UCSD-AML1 (cell line): Measurements from ENCODE around the gene SLC2A5.

ENCODE experiments used
- DNase-seq: peaks from one replicate; lab custom pipeline; 2025; ENCODE audit not compliant: unreplicated experiment; lab: John Stamatoyannopoulos, UW

Gene SLC2A5

DNA sequence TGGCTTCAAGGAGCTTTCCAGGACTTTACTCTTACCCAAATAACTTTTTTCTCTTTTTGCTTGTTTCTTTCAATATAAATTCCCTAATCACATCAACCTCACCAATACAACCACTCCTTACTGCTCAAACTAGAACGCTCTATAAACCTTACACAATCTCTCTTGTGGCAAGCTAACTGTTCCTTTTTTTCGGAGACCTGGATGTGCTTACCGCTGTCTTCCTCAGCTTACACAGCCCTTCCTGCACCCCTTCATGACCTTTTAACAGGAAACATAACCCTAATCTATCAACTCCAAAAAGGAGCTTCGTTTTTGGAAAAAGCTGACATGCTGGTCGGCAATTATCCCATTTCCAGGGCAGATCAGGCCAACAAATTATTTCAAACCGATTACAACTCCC, 24.1 kb upstream of the SLC2A5 start:
- DNase-seq = no peak

DNA sequence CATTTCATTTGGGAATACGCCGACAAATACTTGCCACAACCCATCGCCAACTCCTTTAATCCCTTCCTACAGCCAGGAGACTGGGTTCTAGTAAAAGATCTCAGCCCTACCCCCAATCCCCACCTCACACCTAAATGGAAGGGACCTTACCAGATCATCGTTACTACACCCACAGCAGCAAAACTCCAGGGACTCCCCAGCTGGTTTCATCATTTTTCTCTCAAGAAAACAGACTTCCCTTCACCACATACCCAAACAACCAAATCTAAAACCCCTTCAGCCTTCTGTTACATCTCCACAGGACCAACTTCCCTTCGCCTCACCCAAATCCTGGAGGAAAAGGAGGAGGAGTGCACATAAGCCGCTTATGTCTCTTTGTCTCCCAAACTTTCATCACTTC, 23.7 kb upstream of the SLC2A5 start:
- no peak for DNase-seq

DNA sequence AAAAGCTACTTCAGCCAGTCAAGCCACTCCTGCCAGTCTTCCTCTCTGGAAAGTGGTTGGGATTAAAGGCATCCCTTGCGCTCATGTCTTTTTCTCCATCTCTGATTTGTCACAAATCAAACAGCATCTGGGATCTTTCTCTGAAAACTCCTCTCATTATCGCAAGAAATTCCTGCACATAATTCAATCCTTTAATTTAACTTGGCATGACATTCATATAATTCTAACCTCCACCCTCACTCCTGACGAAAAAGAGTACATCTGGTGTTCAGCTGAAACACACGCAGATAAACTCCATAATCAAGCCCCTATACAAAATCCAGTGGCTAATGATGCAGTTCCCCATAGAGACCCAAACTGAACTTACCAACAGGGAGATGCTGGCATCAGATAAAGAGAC, 19.4 kb upstream of the SLC2A5 start:
- no peak for DNase-seq

DNA sequence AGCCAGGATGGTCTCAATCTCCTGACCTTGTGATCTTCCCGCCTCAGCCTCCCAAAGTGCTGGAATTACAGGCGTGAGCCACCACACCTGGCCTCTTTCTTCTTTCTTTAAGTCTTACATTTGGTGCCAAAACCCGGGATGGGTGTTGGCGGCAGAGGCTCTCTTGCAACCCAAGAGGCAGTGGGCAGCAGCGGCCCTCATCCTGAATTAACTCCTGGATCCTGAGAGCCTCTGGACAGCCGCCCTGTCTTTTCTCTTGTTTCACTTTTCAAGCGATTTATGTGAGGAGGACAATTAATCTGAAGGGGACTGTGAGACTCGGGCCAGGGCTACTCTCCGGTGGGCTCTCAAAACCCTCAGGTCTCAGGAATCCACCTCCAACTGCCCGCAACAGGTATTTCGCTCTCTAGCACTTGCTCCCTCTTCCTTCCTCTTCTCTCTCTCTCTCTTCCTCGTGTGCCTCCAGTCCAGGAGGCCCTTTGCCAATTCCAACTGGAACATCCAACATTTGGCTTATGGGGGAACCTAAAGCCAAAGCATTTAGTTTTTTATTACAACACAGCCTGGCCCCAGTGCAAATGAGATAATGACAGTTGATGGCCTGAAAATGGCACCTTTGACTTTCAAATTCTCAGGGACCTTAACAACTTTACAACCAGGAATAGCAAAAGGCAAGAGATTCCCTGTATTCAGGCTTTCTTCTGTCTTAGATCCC, 18.1 kb upstream of the SLC2A5 start:
- no peak for DNase-seq

DNA sequence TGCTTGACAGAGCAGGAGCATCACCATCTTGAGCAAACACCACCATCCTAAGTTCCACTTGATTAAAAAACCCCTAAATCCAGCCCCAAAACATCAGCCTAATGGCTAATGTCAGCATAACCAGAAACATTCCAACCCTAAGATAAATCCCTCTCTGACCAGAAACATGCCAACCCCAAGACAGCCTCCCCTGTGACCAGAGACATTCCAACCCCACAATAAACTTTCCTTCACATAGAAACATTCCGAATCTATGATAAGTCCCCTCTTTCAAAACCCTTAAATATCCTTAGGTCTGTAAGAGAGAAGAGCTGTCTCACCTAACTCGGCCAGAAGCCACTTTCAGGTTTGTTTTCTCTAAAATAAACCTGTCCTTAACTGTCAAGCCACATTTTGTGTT, 17.4 kb upstream of the SLC2A5 start:
- DNase-seq = no peak

DNA sequence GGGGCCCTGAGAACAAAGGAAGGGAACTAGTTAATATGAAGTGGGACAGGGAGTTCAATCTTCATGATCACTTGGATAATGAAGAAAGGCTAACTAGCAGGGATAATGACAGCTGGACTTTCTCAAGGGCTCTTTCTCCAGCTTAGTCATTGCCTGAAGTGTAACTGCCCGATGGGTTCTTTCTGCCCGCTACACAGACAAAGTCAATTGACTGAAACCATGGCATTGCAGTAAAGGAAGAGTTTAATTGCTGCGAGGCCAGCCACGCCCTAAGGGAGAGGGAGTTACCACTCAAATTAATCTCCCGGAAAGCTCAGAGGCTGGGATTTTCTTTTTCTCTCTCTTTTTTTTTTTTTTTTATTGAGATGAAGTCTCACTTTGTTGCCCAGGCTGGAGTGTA, 16.6 kb upstream of the SLC2A5 start:
- no peak for DNase-seq

DNA sequence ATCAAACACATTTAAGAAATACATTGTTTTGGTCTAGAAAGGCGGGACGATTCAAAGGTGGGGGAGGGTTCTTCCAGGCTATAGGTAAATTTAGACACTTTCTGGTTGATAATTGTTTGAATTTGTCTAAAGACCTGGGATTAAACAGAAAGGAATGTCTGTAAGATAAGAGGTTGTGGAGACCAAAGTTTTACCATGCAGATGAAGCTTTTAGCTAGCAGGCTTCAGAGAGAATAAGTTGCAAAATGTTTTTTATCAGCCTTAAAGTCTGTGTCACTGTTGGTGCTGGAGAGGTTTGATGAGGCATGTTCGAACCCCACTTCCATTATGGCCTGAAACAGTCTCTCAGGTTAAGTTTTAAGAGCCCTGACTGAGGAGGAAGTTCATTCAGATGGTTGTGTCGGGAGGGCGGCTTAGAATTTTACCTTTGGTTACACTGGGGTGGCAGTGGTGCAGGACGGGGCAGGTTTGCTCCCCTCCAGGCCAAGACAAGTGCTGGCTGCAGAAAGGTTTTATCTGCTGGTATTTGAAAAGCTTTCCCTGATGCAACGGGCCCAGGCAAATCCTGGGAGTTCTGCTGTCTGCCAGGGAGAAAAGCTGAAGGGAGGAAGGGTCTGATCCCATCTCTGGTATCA, 16.0 kb upstream of the SLC2A5 start:
- no peak for DNase-seq

DNA sequence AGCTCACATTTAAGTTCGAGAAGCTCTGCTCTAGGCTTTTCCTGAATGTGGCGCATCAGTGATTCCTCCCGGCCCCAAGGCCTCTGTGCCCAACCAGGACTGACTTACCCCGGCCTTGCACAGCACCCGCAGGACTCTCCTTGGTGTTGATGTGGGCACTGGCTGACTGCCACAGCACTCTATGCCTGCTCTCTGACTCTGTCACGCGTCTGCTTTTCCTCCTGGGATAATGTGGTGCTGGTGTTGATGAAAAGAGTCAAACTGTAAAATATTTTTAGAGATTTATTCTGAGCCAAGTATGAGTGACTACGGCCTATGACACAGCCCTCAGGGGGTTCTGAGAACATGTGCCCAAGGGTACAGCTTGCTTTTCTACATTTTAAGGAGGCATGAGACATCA, 15.5 kb upstream of the SLC2A5 start:
- no peak for DNase-seq

DNA sequence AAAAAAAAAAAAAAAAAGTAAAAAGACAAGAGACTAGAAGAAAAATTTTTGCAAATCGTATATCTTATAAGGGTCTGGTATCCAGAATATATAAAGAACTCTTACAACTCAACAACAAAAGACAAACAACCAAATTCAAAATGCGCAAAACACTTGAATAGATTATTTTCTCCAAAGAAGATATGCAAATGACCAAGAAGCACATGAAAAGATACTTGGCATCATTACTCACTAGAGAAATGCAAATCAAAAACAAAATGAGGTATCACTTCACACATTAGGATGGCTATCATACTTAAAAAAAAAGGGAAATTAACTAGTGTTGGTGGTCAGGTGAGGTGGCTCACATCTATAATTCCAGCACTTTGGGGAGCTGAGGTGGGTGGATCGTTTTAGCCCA, 12.0 kb upstream of the SLC2A5 start:
- no peak for DNase-seq

DNA sequence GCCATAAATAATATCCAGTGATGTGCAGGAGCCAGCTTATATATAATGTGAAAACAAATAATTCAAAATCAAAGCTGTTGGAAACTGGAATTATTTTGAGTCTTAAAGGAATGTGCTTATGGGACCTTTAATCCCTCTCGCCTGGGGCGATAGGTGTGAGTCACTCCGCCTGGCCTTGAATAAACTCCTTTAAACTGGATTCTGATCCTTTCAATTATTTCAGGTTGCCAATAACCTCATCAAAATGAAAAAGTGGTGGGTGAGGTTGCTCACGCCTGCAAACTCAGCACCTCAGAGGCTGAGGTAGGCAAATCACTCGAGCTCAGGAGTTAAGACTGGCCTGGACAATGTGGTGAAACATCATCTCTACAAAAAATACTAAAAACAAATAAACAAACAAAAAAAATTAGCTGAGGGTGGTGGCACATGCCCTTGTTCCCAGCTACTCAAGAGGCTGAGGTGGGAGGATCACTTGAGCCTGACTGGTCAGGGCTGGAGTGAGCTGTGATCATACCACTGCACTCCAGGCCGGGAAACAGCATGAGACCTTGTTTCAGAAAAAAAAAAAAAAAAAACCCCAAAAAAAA, 11.4 kb upstream of the SLC2A5 start:
- DNase-seq = no peak

DNA sequence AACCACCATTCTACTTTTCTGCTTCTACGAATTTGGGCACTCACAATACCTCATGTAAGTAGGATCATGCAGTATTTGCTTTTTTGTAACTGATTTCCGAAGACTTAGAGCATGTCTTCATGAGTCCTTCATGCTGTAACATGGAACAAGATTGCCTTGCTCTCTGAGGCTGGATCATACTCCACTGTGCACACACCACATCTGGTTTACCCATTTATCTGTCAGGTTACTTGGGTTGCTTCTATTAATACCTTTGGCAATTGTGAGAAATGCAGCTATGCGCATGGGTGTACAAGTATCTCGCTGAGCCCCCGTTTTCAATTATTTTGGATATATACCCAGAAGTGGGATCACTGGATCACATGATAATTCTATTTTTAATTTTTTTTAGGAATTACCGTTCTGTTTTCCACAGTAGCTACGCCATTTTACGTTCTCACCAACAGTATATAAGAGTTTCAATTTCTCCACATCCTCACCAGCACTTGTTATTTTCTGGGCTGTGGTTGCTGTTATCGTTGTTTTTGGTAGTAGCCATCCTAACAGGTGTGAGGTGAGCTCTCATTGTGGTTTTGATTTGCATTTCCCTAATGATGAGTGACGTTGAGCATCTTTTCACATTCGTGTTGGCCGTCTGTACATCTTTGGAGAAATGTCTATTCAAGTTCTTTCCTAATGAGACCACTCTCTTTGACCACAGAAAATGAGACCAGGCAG, 10.7 kb upstream of the SLC2A5 start:
- no peak for DNase-seq

DNA sequence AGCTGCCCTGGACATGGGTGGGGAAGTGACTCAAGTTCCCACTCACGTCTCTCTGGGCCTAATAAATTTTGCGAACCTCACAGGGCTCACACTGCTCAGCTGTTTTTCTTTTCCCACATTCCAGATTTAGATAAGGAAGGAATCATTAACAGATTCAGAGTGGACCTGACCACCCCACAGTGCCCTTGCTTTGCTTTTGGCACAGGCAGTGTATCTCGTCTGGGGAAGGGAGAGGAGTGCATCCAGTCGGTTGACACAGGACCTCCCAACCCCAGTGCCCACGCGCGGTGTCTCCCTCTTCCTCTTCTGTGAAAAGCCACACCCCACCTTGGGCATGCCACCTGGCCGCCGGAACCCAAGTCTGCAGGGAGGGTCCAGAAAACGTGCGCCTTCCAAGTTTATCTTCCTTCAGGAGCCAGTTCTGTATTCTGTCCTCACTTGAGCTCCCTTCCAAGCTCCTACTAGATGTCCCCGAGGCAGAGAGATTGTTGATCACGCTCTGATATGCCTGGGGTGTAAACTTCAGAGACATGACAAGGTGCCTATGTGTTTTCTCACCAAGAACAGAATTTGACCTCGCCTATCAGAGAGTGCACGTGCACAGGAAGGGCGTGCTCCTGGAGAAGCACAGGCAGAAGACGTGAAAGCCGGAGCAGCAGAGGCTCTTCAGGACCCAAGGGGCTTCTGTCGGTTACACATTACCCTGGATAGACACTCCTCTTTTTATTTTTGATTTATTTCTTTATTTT, 9.5 kb upstream of the SLC2A5 start:
- no peak for DNase-seq

DNA sequence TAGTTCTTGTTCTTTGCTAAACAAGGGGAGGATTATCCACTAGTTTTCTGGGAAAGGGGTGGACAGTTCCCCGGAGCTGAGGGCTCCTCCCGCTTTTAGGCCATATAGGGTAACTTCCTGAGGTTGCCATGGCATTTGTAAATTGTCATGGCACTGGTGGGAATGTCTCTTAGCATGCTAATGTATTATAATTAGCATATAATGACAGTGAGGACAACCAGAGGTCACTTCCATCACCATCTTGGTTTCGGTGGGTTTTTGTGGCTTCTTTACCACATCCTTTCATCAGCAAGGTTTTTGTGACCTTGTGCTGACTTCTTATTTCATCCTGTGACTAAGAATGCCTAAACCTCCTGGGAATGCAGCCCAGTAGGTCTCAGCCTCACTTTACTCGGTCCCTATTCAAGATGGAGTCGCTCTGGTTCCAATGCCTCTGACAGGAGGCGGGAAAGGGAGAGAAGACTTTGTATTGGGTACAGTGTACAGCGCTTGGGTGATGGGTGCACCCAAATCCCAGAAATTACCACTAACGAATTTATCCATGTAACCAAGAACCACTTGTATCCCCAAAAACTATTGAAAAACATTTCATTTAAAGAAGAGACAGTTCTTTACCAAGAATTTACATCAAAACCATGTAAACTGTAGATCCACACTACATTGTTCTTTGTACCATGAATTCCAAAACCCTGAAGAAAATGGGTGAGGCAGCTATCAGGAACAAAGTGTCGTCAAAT, 8.7 kb upstream of the SLC2A5 start:
- no peak for DNase-seq

DNA sequence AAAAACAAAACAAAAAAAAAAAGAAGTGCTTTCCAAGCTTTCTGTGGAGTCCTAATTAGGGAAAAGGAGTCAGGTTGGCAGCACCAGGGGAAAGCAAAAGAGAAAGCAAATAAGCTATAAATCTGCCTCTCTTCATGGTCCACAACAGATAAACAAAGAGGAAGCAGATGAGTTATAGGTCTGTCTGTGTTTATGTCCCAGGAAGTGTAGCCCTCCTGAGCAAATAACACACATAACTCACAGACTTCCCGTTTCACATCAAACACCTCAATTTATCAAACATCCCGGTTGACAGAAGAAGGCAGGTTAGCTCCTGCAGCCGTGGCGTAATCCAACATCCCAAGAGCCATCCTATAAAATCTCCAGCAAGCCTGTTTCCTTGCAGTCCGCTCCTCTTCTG, 5.6 kb upstream of the SLC2A5 start:
- no peak for DNase-seq

DNA sequence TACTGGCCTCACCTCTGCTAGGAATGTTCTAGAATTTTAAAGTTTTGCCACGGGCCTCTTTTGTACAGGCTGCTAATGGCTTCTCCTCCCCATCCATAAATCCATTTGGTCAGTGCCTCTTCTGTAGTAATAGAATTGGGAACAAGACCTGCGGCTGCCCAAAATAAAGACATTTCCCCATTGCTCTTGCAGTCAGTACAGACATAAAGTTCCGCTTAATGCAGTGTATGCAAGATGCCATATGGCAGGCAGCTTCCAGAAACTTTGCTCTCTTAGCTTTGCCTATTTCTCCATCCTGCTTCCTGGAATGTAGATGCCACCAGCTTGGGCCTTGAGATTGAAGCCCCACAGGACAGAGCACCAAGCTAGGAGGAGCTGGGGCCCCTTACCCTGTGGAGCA, 3.7 kb upstream of the SLC2A5 start:
- no peak for DNase-seq

DNA sequence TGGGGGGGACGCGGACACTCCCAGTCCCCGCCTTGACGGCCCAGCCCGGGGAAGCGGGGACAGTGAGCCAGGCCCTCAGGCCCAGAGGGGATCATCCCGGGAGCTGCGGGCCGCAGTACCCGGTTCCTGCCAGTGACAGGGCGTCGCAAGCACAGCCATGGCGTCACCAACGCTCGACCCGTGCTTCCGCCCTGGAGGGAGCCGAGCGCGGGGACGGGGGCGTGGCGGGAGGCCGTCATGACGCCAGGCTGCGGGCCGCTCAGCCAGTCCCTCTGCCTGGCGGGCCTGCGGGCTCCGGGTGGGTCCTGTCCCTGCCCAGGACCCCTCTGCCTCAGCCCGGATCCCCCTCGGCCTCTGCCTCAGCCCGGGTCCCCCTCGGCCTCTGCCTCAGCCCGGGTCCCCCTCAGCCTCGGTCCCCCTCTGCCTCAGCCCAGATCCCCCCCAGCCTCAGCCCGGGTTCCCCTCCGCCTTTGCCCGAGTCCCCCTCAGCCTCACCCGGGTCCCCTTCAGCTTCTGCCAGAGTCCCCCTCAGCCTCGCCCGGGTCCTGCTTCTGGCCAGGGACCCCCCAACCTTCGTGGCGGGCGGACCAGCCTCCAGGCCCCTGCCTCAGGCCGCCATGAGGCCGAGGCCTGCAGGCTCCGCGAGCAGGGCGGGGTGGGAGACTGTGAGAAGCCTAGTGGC, 2.3 kb upstream of the SLC2A5 start:
- DNase-seq = no peak

DNA sequence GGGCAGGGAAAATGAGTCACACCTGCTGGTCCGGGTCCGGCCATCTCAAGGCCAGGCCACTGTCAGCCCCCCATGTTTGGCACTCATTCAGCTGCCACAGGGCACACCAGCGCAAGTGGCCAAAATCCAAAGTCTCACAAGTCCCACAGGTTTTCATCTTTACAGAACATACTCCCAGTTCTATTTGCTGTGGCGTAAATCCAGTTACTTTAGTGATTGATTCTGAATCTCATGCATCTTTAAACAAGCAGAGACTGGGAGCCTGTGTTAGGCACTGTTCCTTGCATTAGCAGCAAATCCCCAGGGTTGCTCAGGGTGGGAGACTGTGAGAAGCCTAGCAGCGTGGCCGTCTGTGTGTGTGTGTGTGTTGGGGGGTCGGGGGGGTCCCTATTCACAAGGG, 1.1 kb upstream of the SLC2A5 start:
- DNase-seq = no peak

DNA sequence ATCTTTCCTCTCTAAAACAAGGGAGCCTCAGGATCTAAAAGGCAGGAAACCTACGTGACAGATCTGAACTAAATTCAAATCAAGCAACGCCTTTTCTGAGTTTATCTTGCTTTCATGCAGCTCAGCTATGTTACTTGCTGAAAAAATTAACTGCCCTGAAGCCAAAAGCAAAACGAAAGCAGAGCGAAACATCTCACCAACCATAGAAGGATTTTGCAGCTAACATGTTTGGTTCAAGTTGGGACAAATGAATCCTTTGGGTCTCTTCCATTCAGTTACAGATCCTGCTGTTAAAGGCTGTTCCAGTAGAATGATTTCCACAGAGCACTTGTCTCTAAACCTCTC, 482 bp downstream of the SLC2A5 start:
- no peak for DNase-seq

DNA sequence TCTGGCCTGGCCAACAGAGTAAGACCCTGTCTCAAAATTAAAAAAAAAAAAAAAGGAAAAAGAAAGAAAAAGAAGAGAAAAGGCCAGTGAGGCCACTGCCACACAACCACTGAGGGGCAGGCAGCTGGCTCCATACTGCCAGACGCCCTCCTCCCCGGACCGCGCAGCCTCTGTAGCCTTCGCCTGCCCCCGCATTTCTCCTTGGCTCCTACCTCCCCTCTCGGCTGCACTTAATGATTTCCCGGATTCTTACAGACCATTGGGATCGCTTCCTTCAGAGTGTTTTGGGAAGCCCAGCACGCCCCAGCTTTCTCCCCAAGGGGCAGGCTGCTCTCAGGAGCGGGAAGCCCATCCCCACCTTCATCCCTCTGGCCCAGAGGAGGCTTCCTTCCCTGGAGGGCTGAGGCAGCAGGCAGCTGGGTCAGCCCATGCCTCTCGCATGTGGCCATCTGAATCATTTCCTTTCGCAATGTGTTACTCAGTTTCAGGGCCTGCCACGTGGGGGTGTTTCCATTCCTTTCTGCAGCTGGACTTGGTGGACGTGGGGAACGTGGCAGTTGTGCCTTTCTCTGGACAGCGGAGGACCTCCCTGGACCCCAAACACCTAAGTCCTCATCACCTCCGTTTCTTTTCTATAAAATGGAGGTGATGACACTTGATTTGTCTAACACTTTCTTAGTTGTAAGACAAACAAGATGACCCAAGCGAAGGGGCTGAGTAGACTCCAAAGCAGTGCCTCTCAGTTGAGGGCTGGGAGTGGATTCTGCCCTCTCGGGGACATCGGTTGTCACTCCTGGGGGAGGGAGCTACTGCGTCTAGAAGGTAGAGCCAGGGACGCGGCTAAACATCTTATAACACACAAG, 2.3 kb downstream of the SLC2A5 start:
- peak; percentile 65 for DNase-seq
